ENCODE results near the gene CCDC177.

- TF ChIP-seq RAD21 (conservative IDR thresholded peaks at IDR 0.05) (no peak), EZH2 (IDR thresholded peaks at IDR 0.05; ENCODE audit: borderline replicate concordance, insufficient read depth, low read length, poor library complexity, severe bottlenecking) (no peak), POLR2AphosphoS5 (IDR thresholded peaks at IDR 0.05) (no peak), CTCF (IDR thresholded peaks at IDR 0.05; ENCODE audit: poor library complexity, severe bottlenecking) (no peak), SMC3 (conservative IDR thresholded peaks at IDR 0.05; ENCODE audit: poor library complexity) (no peak), EP300 (conservative IDR thresholded peaks at IDR 0.05; ENCODE audit: poor library complexity, severe bottlenecking) (no peak), MXI1 (conservative IDR thresholded peaks at IDR 0.05; ENCODE audit: poor library complexity, severe bottlenecking) (no peak), REST (IDR thresholded peaks at IDR 0.05; ENCODE audit: borderline replicate concordance) (no peak), TAF1 (IDR thresholded peaks at IDR 0.05; ENCODE audit: low read depth) (no peak)
Observed at GRCh38 chr14:69600304-69600891, 25.7 kb upstream of the CCDC177 start.
